ENCODE measurements around the gene GPRC5C. TPM values are rescaled to one million over a fixed set of nuclear protein-coding genes. Genes with fewer than 3 reads are reported as not detected.

GPRC5C gene
- total and polyA plus RNA-seq, 2 donors (not counting 3 experiments of a cell fraction or from before 2014, with no cell fraction given), result not detected

GRCh38 chr17:74467221-74467951, 35.5 kb downstream of the GPRC5C start:
- peaks cover 1 to 11% of the 10 kb centered on the region in 2 experiments for H3K27me3 ChIP-seq (ENCODE audit: control insufficient read depth in 2 of 2, insufficient read depth in 2 of 2, low read length in 2 of 2)
- H3K36me3 ChIP-seq (ENCODE audit: control insufficient read depth in 2 of 2, extremely low read depth in 1 of 2, insufficient read depth in 2 of 2, low read length in 2 of 2), result no peaks in the 10 kb centered on the region
- no peaks in the 10 kb centered on the region for H3K9me1 ChIP-seq (replicated peaks; ENCODE audit: control insufficient read depth, extremely low read depth, insufficient read depth, low read length)
- no peaks in the 10 kb centered on the region for H4K20me1 ChIP-seq (replicated peaks; ENCODE audit: control insufficient read depth, extremely low read depth, insufficient read depth, low read length)
- ChIA-PET POLR2A (no interaction called here), CTCF (interaction anchor here (1.5 kb wide), 1 partner anchor 88 kb away, joined by 3 read pairs; no protein-coding TSS in a partner anchor)
- H3K4me2 ChIP-seq (ENCODE audit: insufficient read depth, low read length), result no peak overlapping the region
- FAIRE-seq, result no peak
- no peak overlapping the region for H3K9ac ChIP-seq (replicated peaks; ENCODE audit: extremely low read depth, insufficient read depth, low read length)
- H3K9me3 ChIP-seq (replicated peaks; ENCODE audit: control insufficient read depth, insufficient read depth, low read length), result no peaks in the 10 kb centered on the region
- no peak overlapping the region for H3K27ac ChIP-seq (ENCODE audit: insufficient read depth, low read depth, low read length)
- no peak for TF ChIP-seq POLR2A (IDR thresholded peaks at IDR 0.05; ENCODE audit: low read depth, low read length)
- peak; percentile 18 for TF ChIP-seq EZH2 (IDR thresholded peaks at IDR 0.05; ENCODE audit: borderline replicate concordance, low read depth, low read length, severe bottlenecking)
- DNase-seq (ENCODE audit: low read depth, low spot score), result no peak
- no TSS peak for BruUV-seq (replicated peaks)
- no peaks in the 10 kb centered on the region for H3K79me2 ChIP-seq (ENCODE audit: control insufficient read depth, insufficient read depth, low read length)
- intact Hi-C loops (cut with micrococcal nuclease), result no loop called here
- H2AFZ ChIP-seq (ENCODE audit: low read depth, low read length), result no peak overlapping the region
- H3K4me3 ChIP-seq (replicated peaks in 1 of 3; ENCODE audit: insufficient read depth in 1 of 3, low read depth in 1 of 3, low read length in 3 of 3), result no peak overlapping the region
- dilution Hi-C loops (cut with MboI; ENCODE audit: extremely low pct_ligation_motif_present, low sequenced_read_pairs), result no loop called here
- no peaks in the 10 kb centered on the region for H3K4me1 ChIP-seq (ENCODE audit: control insufficient read depth, extremely low read depth, insufficient read depth, low read length)

GRCh38 chr17:74471341-74471740, 39.5 kb downstream of the GPRC5C start:
- CTCF ChIA-PET, result interaction anchor here (2.3 kb wide), 1 partner anchor 92 kb away, joined by 5 read pairs; no protein-coding TSS in a partner anchor
- FAIRE-seq, result no peak

More at GRCh38 chr17:74471341-74471740, 39.5 kb downstream of the GPRC5C start:
- Histone ChIP-seq H3K9ac (replicated peaks; ENCODE audit: extremely low read depth, insufficient read depth, low read length) (no peak overlapping the region), H3K27ac (ENCODE audit: insufficient read depth, low read depth, low read length) (no peak overlapping the region), H3K4me2 (ENCODE audit: insufficient read depth, low read length) (no peak overlapping the region), H3K27me3 (ENCODE audit: control insufficient read depth in 2 of 2, insufficient read depth in 2 of 2, low read length in 2 of 2) (peaks cover 1 to 11% of the 10 kb centered on the region in 2 experiments), H3K9me3 (replicated peaks; ENCODE audit: control insufficient read depth, insufficient read depth, low read length) (no peaks in the 10 kb centered on the region), H4K20me1 (replicated peaks; ENCODE audit: control insufficient read depth, extremely low read depth, insufficient read depth, low read length) (no peaks in the 10 kb centered on the region), H3K4me1 (ENCODE audit: control insufficient read depth, extremely low read depth, insufficient read depth, low read length) (no peaks in the 10 kb centered on the region), H3K79me2 (ENCODE audit: control insufficient read depth, insufficient read depth, low read length) (no peaks in the 10 kb centered on the region), H3K9me1 (replicated peaks; ENCODE audit: control insufficient read depth, extremely low read depth, insufficient read depth, low read length) (no peaks in the 10 kb centered on the region), H2AFZ (ENCODE audit: low read depth, low read length) (no peak overlapping the region), H3K36me3 (ENCODE audit: control insufficient read depth in 2 of 2, extremely low read depth in 1 of 2, insufficient read depth in 2 of 2, low read length in 2 of 2) (no peaks in the 10 kb centered on the region), H3K4me3 (replicated peaks in 1 of 3; ENCODE audit: insufficient read depth in 1 of 3, low read depth in 1 of 3, low read length in 3 of 3) (no peak overlapping the region)
- dilution Hi-C loops (cut with MboI; ENCODE audit: extremely low pct_ligation_motif_present, low sequenced_read_pairs) (no loop called here), intact Hi-C loops (cut with micrococcal nuclease) (no loop called here)
- no TSS peak for BruUV-seq (replicated peaks)
- DNase-seq (ENCODE audit: low read depth, low spot score), result no peak
- POLR2A ChIA-PET, result no interaction called here
- TF ChIP-seq GATA2 (IDR thresholded peaks at IDR 0.05; ENCODE audit: insufficient read depth, insufficient read length, low read depth, low read length) (no peak), FOS (IDR thresholded peaks at IDR 0.05; ENCODE audit: borderline replicate concordance, insufficient read depth, low read length) (no peak), POLR2A (IDR thresholded peaks at IDR 0.05; ENCODE audit: low read depth, low read length) (no peak), MAX (IDR thresholded peaks at IDR 0.05; ENCODE audit: insufficient read depth, insufficient read length) (no peak), CTCF (IDR thresholded peaks at IDR 0.05; ENCODE audit: extremely low read depth in 1 of 2, insufficient read depth in 1 of 2, low read depth in 1 of 2, low read length in 2 of 2) (no peak), JUN (IDR thresholded peaks at IDR 0.05; ENCODE audit: borderline replicate concordance, insufficient read depth, insufficient read length, low read depth) (no peak), POLR2AphosphoS5 (IDR thresholded peaks at IDR 0.05; ENCODE audit: insufficient read depth, low read depth, low read length) (no peak), MYC (IDR thresholded peaks at IDR 0.05; ENCODE audit: low read depth, low read length) (no peak), EZH2 (IDR thresholded peaks at IDR 0.05; ENCODE audit: borderline replicate concordance, low read depth, low read length, severe bottlenecking) (no peak)
